CD14-positive monocyte (primary cell): ENCODE data around the gene RCN2. TPM values are rescaled to one million over a fixed set of nuclear protein-coding genes. Genes with fewer than 3 reads are reported as not detected.

Source experiments
- DNase-seq, 3 donors: peaks; one replicate each; pipeline ENCODE4 v3.0.0-alpha.2; 2011 to 2022
- H2AFZ ChIP-seq: 2 replicates; pipeline ENCODE4 v1.6.0; 2012; ENCODE audit warnings: mild to moderate bottlenecking, low read depth, low read length, inconsistent platforms; ENCODE audit not compliant: insufficient read depth, poor library complexity, severe bottlenecking
- H3K27ac ChIP-seq, 2 donors: 1 replicate in 1 of 2; 2 replicates in 1 of 2; pipeline ENCODE4 v1.5.1; 2012 to 2013; ENCODE audit warnings: low read length in 2 of 2, control low read depth in 1 of 2, inconsistent platforms in 1 of 2, low read depth in 1 of 2, mild to moderate bottlenecking in 1 of 2
- H3K27me3 ChIP-seq, 2 donors: one replicate each; pipeline versions ENCODE4 v1.6.0 to v1.6.1; 2011 to 2013; ENCODE audit warnings: low read length in 2 of 2; ENCODE audit not compliant: control insufficient read depth in 2 of 2, insufficient read depth in 2 of 2
- H3K36me3 ChIP-seq, 2 donors: replicated peaks in 1 of 2; 1 replicate in 1 of 2; 2 replicates in 1 of 2; pipeline versions ENCODE4 v1.5.1 to v1.6.1; 2012 to 2013; ENCODE audit warnings: low read length in 2 of 2, control low read depth in 1 of 2, inconsistent platforms in 1 of 2, mild to moderate bottlenecking in 1 of 2; ENCODE audit not compliant: insufficient read depth in 2 of 2, control insufficient read depth in 1 of 2
- H3K4me1 ChIP-seq, 2 donors: 1 replicate in 1 of 2; 2 replicates in 1 of 2; pipeline versions ENCODE4 v1.5.1 to v1.6.1; 2012 to 2013; ENCODE audit warnings: low read length in 2 of 2, control low read depth in 1 of 2, inconsistent platforms in 1 of 2, mild to moderate bottlenecking in 1 of 2, moderate library complexity in 1 of 2; ENCODE audit not compliant: insufficient read depth in 2 of 2, control insufficient read depth in 1 of 2
- H3K4me2 ChIP-seq: replicated peaks from 2 replicates; pipeline ENCODE3; 2012; ENCODE audit warnings: low read length, moderate library complexity, mild to moderate bottlenecking; ENCODE audit not compliant: poor library complexity, severe bottlenecking; ENCODE audit errors: extremely low read depth
- H3K4me3 ChIP-seq, 3 experiments: fragments of 200-600 bp in 1 of 3; sonication (generic) in 1 of 3; replicated peaks in 1 of 3; 1 replicate in 2 of 3; 2 replicates in 1 of 3; pipeline ENCODE4 v1.5.1; 2011 to 2013; ENCODE audit warnings: low read length in 3 of 3, mild to moderate bottlenecking in 3 of 3, control low read depth in 2 of 3, low read depth in 2 of 3, inconsistent platforms in 1 of 3, moderate library complexity in 1 of 3
- H3K79me2 ChIP-seq: 2 replicates; pipeline ENCODE4 v1.6.0; 2012; ENCODE audit warnings: mild to moderate bottlenecking, control low read depth, inconsistent platforms, low read length, moderate library complexity; ENCODE audit not compliant: insufficient read depth
- H3K9ac ChIP-seq: 2 replicates; pipeline ENCODE4 v1.6.0; 2017; ENCODE audit warnings: low read length, mild to moderate bottlenecking; ENCODE audit not compliant: insufficient read depth, poor library complexity, severe bottlenecking
- H3K9me3 ChIP-seq, 2 donors: replicated peaks in 1 of 2; 1 replicate in 1 of 2; 2 replicates in 1 of 2; pipeline versions ENCODE4 v1.5.1 to v1.6.1; 2012 to 2013; ENCODE audit warnings: low read length in 2 of 2, control low read depth in 1 of 2; ENCODE audit not compliant: control insufficient read depth in 1 of 2, insufficient read depth in 1 of 2
- H4K20me1 ChIP-seq: 2 replicates; pipeline ENCODE4 v1.6.0; 2012; ENCODE audit warnings: mild to moderate bottlenecking, low read length, control low read depth, moderate library complexity; ENCODE audit not compliant: insufficient read depth
- H3K27ac Mint-ChIP-seq, 7 donors: one replicate each; pipeline ENCODE4 v1.8.0; 2020; ENCODE audit warnings: mild to moderate bottlenecking in 7 of 7, mixed read lengths in 7 of 7, moderate library complexity in 6 of 7, inconsistent platforms in 2 of 7
- H3K27me3 Mint-ChIP-seq, 3 donors: one replicate each; pipeline ENCODE4 v1.8.0; 2021 to 2022; ENCODE audit warnings: low read depth in 3 of 3, mild to moderate bottlenecking in 3 of 3, mixed read lengths in 3 of 3, moderate library complexity in 3 of 3, inconsistent platforms in 1 of 3
- H3K36me3 Mint-ChIP-seq, 2 donors: one replicate each; pipeline ENCODE4 v1.8.0; 2020; ENCODE audit warnings: mixed read lengths in 2 of 2, inconsistent platforms in 1 of 2, mild to moderate bottlenecking in 1 of 2
- H3K4me1 Mint-ChIP-seq: one replicate; pipeline ENCODE4 v1.8.0; 2020; ENCODE audit warnings: mild to moderate bottlenecking, mixed read lengths
- H3K4me3 Mint-ChIP-seq, 2 donors: one replicate each; pipeline ENCODE4 v1.8.0; 2020; ENCODE audit warnings: mild to moderate bottlenecking in 2 of 2, mixed read lengths in 2 of 2, moderate library complexity in 1 of 2
- H3K9me3 Mint-ChIP-seq, 7 donors: one replicate each; pipeline ENCODE4 v1.8.0; 2020 to 2022; ENCODE audit warnings: mixed read lengths in 7 of 7, mild to moderate bottlenecking in 6 of 7, moderate library complexity in 6 of 7, inconsistent platforms in 2 of 7
- WGBS: methylation state at CpG from one replicate; pipeline ENCODE4 v1.1.5; 2013; ENCODE audit warnings: missing lambda C conversion rate; ENCODE audit not compliant: insufficient coverage; 5-methylcytosine and 5-hydroxymethylcytosine counted together
- intact Hi-C, 2 donors: fragments of 100-400 bp; cut with micrococcal nuclease; formaldehyde crosslinking; loops; one replicate each; pipeline versions ENCODE4 v1.15.0 to v1.15.1; 2023
- polyA plus RNA-seq, 3 donors: library from polyadenylated mRNA; depleted of rRNA in 1 of 3; unstranded in 2 of 3; stranded (reverse) in 1 of 3; fragments of 300-500 nt in 2 of 3; fragments of >200 nt in 1 of 3; fragmentation: Illumina TruSeq in 2 of 3; gene quantifications; 1 replicate in 2 of 3; 2 replicates in 1 of 3; pipeline ENCODE4 v1.2.3, GENCODE V29; 2012 to 2021
- TF ChIP-seq, protein P1 (sequence below): fragments of 200-600 bp; IDR thresholded peaks from one replicate; pipeline ENCODE4 v1.8.0; 2022; ENCODE audit warnings: antibody characterized with exemption, mild to moderate bottlenecking

The RCN2 gene
- polyA plus RNA-seq, 3 donors, result 7.1 to 16.4 (median 13.2) TPM

DNA sequence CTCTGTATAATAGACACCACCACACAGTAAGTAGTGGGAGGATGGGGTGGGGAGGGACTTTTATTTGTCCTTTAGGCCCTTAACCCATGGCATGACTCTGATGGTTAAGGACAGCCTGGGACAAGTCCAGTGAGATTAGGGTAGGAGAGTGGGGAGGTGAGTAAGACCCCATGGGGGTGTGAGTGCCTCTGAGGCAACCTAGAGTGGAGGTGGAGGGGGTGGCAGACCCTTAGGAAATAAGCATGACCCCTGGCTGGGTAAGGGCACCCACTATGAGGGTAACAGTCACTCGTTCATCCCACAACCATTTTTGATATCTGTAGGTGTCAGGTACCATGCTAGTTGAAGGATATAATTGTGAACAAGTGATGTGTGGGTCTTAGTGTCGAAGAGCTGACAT lies 42.4 kb downstream of the RCN2 start:
- no peak overlapping the region for H3K4me3 Mint-ChIP-seq

GRCh38 chr15:76974456-76975036 lies 43.0 kb downstream of the RCN2 start:
- Histone ChIP-seq H3K4me3 (no peak overlapping the region), H3K9ac (no peak overlapping the region), H2AFZ (no peak overlapping the region), H3K27ac (no peak overlapping the region), H3K9me3 (no peaks in the 10 kb centered on the region), H3K4me1 (peaks cover 23 to 24% of the 10 kb centered on the region in 2 donors), H3K79me2 (peaks cover 4% of the 10 kb centered on the region), H4K20me1 (peaks cover 4% of the 10 kb centered on the region), H3K27me3 (no peaks in the 10 kb centered on the region), H3K4me2 (no peak overlapping the region), H3K36me3 (no peaks in the 10 kb centered on the region)
- Mint-ChIP-seq H3K4me1 (peaks cover 21% of the 10 kb centered on the region), H3K36me3 (peaks cover 0 to 2% of the 10 kb centered on the region in 2 donors), H3K27me3 (peaks cover 0 to 2% (median 1%) of the 10 kb centered on the region in 3 donors), H3K9me3 (peaks cover 0 to 2% (median 0%) of the 10 kb centered on the region in 7 donors), H3K27ac (peak overlapping the region in 1 of 7 donors; percentile 49), H3K4me3 (no peak overlapping the region)
- TF ChIP-seq, protein P1, sequence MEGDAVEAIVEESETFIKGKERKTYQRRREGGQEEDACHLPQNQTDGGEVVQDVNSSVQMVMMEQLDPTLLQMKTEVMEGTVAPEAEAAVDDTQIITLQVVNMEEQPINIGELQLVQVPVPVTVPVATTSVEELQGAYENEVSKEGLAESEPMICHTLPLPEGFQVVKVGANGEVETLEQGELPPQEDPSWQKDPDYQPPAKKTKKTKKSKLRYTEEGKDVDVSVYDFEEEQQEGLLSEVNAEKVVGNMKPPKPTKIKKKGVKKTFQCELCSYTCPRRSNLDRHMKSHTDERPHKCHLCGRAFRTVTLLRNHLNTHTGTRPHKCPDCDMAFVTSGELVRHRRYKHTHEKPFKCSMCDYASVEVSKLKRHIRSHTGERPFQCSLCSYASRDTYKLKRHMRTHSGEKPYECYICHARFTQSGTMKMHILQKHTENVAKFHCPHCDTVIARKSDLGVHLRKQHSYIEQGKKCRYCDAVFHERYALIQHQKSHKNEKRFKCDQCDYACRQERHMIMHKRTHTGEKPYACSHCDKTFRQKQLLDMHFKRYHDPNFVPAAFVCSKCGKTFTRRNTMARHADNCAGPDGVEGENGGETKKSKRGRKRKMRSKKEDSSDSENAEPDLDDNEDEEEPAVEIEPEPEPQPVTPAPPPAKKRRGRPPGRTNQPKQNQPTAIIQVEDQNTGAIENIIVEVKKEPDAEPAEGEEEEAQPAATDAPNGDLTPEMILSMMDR, result no peak
- WGBS, result 86% methylated on average over 3 of the region's 4 CpGs
- no peak for DNase-seq
- intact Hi-C loops, result loop anchor here (5.0 kb wide), 2 partner anchors 48 to 523 kb away; no protein-coding TSS in a partner anchor

More for the DNA sequence above, 42.4 kb downstream of the RCN2 start:
- intact Hi-C loops, result loop anchor here (5.0 kb wide), 2 partner anchors 48 to 523 kb away; no protein-coding TSS in a partner anchor
- Histone ChIP-seq H3K27me3 (no peaks in the 10 kb centered on the region), H3K4me3 (no peak overlapping the region), H3K4me1 (peaks cover 23 to 24% of the 10 kb centered on the region in 2 donors), H3K27ac (no peak overlapping the region), H4K20me1 (peaks cover 4% of the 10 kb centered on the region), H2AFZ (no peak overlapping the region), H3K9ac (no peak overlapping the region), H3K79me2 (peaks cover 4% of the 10 kb centered on the region), H3K36me3 (no peaks in the 10 kb centered on the region), H3K9me3 (no peaks in the 10 kb centered on the region), H3K4me2 (no peak overlapping the region)
- H3K27ac Mint-ChIP-seq, result peak overlapping the region in 2 of 7 donors; percentile 25 to 60
- H3K4me1 Mint-ChIP-seq, result peaks cover 21% of the 10 kb centered on the region
- H3K9me3 Mint-ChIP-seq, result peaks cover 0 to 2% (median 0%) of the 10 kb centered on the region in 7 donors
- WGBS, result 100% methylated on average over 1 of the region's 2 CpGs
- TF ChIP-seq, protein P1, result no peak
- DNase-seq, result no peak
- H3K27me3 Mint-ChIP-seq, result peaks cover 0 to 2% (median 1%) of the 10 kb centered on the region in 3 donors
- peaks cover 0 to 2% of the 10 kb centered on the region in 2 donors for H3K36me3 Mint-ChIP-seq
